Measurements from ENCODE around the gene FOXK2. TPM values are rescaled to one million over a fixed set of nuclear protein-coding genes. Genes with fewer than 3 reads are reported as not detected.

The FOXK2 gene
- total RNA-seq, 4 donors from 2014 or later = 40.4 to 76.7 (median 52.4) TPM

DNA sequence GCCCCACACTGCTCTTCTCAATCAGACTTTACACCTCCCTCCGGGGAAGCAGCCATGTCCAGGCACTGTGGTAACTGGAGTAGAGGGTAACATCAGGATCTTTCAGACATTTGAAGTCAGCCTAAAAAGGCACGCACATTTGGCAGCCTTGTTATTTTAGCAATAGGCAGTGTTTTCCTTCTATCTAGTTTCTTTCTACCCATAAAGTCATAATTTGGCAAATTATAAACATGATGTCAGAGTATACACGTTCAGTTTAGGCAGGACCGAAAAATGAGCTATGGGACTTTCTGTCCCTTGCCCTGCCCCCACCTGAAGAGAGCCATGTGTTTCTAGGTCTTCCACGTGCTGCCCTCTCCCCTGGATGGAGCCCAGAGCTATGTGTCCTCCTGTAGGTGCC is 39.9 kb upstream of the FOXK2 start:
- WGBS, 2 donors = 62 to 64% methylated on average over 5 of the region's 5 CpGs
- no peak for DNase-seq (ENCODE audit: low spot score in 2 of 2)
- no peak overlapping the region for H3K4me3 ChIP-seq (ENCODE audit: low read depth, poor library complexity, severe bottlenecking)
- intact Hi-C loops (cut with DNase I; ENCODE audit: low total_unique reads) = no loop called here
- no peak for TF ChIP-seq POLR2A (IDR thresholded peaks at IDR 0.05)
- TF ChIP-seq, protein P1, sequence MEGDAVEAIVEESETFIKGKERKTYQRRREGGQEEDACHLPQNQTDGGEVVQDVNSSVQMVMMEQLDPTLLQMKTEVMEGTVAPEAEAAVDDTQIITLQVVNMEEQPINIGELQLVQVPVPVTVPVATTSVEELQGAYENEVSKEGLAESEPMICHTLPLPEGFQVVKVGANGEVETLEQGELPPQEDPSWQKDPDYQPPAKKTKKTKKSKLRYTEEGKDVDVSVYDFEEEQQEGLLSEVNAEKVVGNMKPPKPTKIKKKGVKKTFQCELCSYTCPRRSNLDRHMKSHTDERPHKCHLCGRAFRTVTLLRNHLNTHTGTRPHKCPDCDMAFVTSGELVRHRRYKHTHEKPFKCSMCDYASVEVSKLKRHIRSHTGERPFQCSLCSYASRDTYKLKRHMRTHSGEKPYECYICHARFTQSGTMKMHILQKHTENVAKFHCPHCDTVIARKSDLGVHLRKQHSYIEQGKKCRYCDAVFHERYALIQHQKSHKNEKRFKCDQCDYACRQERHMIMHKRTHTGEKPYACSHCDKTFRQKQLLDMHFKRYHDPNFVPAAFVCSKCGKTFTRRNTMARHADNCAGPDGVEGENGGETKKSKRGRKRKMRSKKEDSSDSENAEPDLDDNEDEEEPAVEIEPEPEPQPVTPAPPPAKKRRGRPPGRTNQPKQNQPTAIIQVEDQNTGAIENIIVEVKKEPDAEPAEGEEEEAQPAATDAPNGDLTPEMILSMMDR (IDR thresholded peaks at IDR 0.05) = no peak

DNA sequence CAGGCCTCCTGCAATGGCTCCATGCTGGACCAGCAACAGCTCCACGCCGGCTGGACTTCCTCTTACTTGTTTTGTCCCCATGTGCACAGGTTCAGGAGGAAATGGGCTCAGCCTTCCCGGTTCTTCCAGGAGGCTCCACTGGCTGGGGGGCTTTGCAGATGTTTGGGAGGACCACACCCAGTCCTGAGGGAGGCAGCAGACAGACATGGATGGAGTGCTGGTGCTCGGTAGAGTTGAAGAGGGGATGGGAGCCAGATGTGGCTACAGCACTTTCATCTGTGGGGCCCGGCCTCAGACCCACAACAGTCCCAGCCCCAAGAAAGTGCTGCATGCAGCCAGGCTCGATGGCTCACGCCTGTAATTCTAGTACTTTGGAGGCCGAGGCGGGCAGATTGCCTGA is 39.2 kb upstream of the FOXK2 start:
- 64 to 86% methylated on average over 9 of the region's 9 CpGs for WGBS, 2 donors
- no peak overlapping the region for H3K4me3 ChIP-seq (ENCODE audit: low read depth, poor library complexity, severe bottlenecking)
- TF ChIP-seq POLR2A (IDR thresholded peaks at IDR 0.05) = no peak
- TF ChIP-seq, protein P1 (IDR thresholded peaks at IDR 0.05) = no peak
- intact Hi-C loops (cut with DNase I; ENCODE audit: low total_unique reads) = no loop called here
- no peak for DNase-seq (ENCODE audit: low spot score in 2 of 2)

DNA sequence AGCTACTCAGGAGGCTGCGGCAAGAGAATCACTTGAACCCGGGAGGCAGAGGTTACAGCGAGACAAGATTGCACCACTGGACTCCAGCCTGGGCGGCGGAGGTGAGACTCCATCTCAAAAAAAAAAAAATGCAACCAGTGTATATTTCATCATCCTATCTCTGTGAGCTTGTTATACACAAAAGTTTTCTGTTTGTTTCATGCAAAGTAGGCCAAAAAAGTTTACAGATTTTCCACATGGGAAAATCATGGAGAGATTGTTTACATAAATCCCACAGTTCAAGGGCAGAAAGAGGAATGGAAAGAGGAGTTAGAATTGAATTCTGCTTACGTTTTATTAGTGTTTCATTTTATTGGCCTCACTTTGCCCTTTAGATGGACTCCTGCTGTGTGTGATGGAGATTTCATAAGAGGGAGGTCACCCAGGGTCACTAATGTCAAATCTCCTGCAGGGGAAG is 36.3 kb upstream of the FOXK2 start:
- no peak for DNase-seq (ENCODE audit: low spot score in 2 of 2)
- no peak overlapping the region for H3K4me3 ChIP-seq (ENCODE audit: low read depth, poor library complexity, severe bottlenecking)
- TF ChIP-seq POLR2A (IDR thresholded peaks at IDR 0.05) = no peak
- TF ChIP-seq, protein P1 (IDR thresholded peaks at IDR 0.05) = no peak
- WGBS, 2 donors = 94 to 95% methylated on average over 6 of the region's 6 CpGs
- intact Hi-C loops (cut with DNase I; ENCODE audit: low total_unique reads) = no loop called here

DNA sequence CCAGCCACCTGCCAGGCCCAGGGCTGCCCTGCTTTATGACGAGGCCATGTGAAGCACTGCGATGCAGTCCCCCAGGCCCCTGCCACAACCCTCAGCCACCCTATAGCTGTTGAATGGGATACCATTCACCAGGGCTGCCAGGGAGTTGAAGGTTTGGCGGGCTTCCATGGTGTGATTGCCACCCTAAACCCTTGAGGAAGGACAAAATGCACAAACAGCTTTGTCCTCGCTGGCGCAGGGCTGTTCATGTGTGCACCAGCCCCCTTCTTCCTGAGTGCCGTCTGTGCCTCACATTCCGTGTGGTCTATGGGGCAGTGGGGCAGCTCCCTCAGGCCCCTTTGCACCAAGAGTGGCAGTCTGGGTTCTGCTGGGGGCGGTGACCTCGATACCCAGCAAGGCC is 35.7 kb upstream of the FOXK2 start:
- H3K4me3 ChIP-seq (ENCODE audit: low read depth, poor library complexity, severe bottlenecking) = no peak overlapping the region
- 89 to 98% methylated on average over 4 to 7 of the region's 9 CpGs for WGBS, 2 donors
- intact Hi-C loops (cut with DNase I; ENCODE audit: low total_unique reads) = no loop called here
- TF ChIP-seq, protein P1 (IDR thresholded peaks at IDR 0.05) = no peak
- no peak for DNase-seq (ENCODE audit: low spot score in 2 of 2)

DNA sequence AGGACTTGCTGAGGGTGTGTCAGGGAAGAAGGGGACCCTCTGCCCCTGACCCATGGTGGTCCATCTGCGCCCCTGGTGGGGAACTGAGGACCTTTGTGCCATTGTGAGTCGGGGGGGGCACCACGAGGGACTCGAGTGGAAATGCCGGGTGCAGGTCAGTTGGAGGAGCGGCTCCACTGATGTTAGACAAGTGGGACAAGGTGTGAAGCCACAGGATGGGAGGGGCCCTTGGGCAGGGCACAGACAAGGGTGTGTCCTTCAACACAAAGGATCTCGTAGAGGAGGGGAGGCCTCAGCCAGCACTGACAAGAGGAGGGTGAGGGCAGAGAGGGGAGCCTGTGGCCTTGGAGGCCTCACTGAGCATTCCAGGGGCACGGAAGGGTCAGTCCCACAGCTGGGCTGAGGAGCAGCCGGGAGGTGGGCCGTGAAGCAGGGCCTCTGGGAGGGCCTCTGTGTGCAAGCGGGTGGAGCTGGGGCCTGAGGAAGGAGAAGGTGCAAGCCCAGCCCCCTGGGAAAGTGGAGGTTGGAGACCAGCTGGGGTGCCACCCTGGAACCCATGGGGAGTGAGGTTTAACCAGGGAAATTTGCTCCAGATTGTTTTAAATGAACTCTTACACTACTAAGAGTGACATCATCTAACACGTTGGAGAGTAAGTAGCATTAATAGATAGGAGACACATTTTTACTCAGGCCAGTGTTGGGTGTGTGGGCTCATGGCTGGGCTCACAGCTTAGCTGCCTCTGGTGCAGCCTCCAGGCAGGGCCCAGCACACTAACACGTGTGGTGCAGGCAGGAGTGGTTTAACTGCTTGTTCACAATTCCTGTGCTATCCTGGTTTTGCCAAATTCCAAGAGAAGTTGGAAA is 33.1 kb upstream of the FOXK2 start:
- no peak for TF ChIP-seq POLR2A (IDR thresholded peaks at IDR 0.05)
- intact Hi-C loops (cut with DNase I; ENCODE audit: low total_unique reads) = no loop called here
- WGBS, 2 donors = 62 to 75% methylated on average over 13 of the region's 13 CpGs
- DNase-seq (ENCODE audit: low spot score in 2 of 2) = no peak
- H3K4me3 ChIP-seq (ENCODE audit: low read depth, poor library complexity, severe bottlenecking) = no peak overlapping the region

DNA sequence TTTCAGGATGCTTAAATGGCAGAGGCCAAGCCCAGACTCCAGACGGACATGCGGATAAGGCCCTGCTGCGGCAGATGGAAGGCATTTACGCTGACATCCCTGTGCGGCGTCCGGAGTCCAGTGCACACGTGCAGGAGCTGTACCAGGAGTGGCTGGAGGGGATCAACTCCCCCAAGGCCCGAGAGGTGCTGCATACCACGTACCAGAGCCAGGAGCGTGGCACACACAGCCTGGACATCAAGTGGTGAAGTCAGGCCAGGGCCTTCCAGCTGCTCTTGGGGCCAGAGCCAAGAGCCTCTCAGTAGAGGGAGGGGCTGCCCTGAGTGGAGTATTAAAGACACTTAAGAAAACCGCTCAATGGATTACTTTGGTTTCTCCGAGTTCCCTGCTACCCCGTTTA is 31.6 kb upstream of the FOXK2 start:
- TF ChIP-seq, protein P1 (IDR thresholded peaks at IDR 0.05) = no peak
- TF ChIP-seq POLR2A (IDR thresholded peaks at IDR 0.05) = no peak
- DNase-seq (ENCODE audit: low spot score in 2 of 2) = no peak
- WGBS, 2 donors = 72 to 76% methylated on average over 11 to 14 of the region's 14 CpGs
- H3K4me3 ChIP-seq (ENCODE audit: low read depth, poor library complexity, severe bottlenecking) = no peak overlapping the region
- intact Hi-C loops (cut with DNase I; ENCODE audit: low total_unique reads) = no loop called here
